ENCODE measurements around the gene UBE2D1. TPM values are rescaled to one million over a fixed set of nuclear protein-coding genes. Genes with fewer than 3 reads are reported as not detected.

The UBE2D1 gene
- total RNA-seq, 1 experiment from 2014 or later, result 2.3 TPM

DNA sequence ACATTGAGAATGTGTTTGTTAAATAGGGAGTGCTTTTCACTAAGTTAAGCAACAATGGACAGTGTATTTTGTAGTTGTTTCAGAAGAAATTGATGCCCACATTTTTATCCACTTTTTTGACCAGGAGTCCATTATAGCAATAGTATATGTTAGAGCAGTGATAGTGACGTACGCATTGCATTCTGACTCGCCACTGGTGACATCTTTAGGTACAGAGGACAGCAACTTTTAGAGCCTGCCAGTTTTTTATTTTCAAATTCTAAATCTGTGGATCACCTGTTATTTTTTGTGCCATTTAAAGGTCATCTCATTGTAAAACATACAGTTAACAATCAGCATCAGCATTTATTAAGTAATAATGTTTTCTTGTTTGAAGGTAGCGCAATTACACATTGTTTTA, 1.4 kb downstream of the UBE2D1 start:
- no peak for DNase-seq (ENCODE audit: low spot score)

GRCh38 chr10:58341422-58341821, 6.6 kb downstream of the UBE2D1 start:
- DNase-seq (ENCODE audit: low spot score), result no peak

- DNase-seq (ENCODE audit: low spot score), result no peak
Observed at GRCh38 chr10:58341947-58342346, 7.1 kb downstream of the UBE2D1 start.

- no peak for DNase-seq (ENCODE audit: low spot score)
Observed at GRCh38 chr10:58347967-58348366, 13.2 kb downstream of the UBE2D1 start.

GRCh38 chr10:58348571-58349033, 13.8 kb downstream of the UBE2D1 start:
- no peak for DNase-seq (ENCODE audit: low spot score)

DNA sequence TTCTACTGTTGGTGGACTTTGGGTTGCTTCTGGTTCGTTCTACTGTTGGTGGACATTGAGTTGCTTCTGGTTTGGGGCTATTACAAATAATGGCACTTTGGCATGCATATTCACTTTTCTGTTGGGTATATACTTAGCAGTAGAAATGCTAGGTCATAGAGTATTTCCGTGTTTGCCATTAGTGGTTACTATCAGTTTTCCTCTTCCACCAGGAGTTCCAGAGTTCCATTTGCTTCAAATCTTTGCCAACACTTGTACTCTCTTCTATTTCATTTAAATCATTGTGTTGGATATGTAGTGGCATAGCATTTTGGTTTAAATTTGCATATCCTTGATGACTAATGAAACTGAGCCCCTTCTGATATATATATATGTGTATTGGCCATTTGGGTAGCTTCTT, 15.2 kb downstream of the UBE2D1 start:
- no peak for DNase-seq (ENCODE audit: low spot score)

- no peak for DNase-seq (ENCODE audit: low spot score)
Observed at GRCh38 chr10:58350619-58351323, 16.0 kb downstream of the UBE2D1 start.

DNA sequence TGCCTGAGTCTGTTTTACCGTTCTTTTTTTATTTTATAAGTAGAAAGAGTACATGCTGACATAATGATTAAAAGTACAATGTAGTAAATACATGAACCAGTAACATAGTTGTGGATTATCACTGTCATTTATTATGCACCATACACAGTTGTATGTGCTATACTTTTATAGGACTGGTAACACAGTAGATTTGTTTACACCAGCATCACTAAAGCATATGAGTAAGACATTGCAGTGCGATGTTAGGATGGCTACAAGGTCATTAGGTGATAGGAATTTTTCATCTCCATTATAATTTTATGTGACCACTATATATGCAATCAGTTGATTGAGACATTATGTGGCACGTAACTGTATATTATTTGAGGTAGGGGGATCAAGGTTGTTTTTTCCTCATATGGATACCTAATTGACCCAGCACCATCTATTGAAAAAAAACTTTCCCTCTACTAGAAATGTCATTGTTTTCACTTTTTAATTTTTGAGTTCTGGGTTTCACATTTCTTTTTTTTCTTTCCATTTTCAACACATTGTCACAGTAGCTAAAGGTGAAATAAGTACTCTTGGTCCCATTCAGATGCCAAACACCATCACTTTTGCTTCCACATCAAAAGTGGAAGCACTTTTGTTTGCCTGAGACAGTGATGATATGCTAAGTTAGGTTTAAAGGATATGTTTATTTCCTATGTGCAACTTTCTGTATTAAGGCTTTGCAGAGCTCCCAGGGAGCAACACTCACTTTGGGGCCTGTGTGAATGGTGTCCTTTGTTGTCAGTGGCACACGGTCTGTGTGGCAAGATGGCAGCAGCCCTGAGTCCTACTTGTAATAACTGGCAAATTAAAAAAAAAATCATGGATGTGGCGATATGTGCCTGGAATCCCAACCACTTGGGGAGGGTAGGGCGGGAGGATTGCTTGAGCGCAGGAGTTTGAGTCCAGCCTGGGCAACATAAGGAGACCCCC, 17.1 kb downstream of the UBE2D1 start:
- DNase-seq (ENCODE audit: low spot score), result no peak

DNA sequence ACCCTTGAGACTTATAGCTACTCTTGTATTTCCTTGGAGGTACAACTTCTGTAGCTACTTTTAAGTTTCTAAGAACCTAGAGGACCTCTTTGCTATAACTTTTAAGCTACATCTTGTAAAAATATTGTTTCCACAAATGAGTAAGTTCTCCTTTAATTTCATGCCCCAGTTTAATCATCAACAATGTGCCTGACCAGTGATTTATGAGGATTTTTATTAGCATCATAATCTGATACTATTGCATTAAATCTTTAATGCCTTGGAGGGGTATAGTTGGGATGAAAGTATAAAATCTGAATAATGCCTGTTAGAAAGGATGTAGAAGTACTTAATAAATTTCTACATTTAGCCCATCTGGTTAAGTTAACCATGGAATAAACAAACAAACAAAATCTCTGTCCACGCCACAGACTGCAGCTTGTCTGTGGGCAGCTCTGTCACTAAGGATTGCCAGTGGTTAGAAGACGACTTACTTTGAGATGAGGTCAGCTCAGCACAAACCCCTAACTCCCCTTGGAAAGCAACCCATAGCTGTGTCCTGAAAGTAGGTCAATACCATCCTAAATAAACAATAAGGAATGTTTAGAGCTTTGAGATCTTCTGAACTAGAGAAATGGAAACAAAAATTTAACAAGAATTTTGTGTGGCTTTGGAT, 18.3 kb downstream of the UBE2D1 start:
- peak; percentile 7 for DNase-seq (ENCODE audit: low spot score)

DNA sequence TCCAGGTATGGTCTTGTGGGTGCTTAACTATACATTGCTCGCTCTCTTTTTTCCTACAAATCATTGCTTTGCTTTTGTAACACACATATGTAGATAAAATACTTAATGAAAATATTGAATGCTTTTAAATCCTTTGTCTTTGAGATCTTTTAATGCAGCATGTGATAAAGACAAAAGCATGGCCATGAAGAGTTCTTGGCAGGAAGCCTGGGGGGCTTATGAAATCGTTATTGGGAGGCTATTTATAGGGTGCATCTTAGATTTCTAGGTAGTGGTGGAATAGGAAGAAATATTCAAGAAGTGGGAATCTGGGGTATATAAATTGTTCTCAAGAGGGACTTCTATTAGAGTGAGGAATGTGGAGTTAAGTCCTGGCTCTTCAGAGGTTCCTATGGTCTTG, 21.9 kb downstream of the UBE2D1 start:
- no peak for DNase-seq (ENCODE audit: low spot score)

GRCh38 chr10:58358314-58358933, 23.6 kb downstream of the UBE2D1 start:
- DNase-seq (ENCODE audit: low spot score), result no peak

DNA sequence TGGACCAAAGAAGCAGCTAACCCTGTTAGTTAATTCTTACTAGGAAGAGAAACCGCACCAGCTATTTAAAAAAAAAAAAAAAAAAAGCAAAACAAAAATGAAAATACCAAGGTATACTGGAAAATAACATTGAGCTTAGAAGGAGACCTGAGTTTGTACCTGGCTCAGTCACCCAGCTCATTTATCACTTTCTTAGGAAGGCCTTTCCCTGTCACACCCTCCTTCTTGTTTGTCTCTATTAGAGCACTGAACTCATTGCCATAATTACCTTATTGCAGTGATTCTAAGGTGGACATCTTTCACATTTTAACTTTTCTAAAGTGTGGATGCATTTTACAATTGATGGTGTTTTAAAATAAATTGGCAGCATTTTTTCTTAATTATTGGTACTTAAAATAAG, 24.1 kb downstream of the UBE2D1 start:
- no peak for DNase-seq (ENCODE audit: low spot score)

- DNase-seq (ENCODE audit: low spot score), result no peak
Observed at GRCh38 chr10:58359541-58359940, 24.7 kb downstream of the UBE2D1 start.

DNA sequence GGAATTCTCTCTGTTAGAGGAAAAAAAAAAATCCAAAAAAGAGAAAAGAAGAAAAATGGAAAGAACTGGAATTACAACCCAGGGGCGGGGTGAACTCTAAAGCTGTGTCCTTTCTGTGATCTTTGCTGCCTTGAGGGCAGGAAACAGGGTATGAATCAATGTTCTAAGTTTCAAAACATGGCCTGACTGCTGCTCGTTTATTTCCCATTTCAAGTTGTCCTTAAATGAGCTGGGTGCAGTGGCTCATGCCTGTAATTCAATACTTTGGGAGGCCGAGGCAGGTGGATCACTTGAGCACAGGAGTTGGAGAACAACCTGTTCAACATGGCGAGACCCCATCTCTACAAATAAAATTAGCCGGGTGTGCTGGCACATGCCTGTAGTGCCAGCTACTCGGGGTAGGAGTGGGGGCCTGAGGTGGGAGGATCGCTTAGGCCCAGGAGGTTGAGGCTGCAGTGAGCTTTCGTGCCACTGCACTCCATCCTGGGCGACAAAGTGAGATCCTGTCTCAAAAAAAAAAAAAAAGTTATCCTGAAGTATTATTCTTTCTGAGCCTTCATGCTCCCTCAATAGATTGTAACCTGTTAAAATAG, 25.7 kb downstream of the UBE2D1 start:
- DNase-seq (ENCODE audit: low spot score), result no peak

GRCh38 chr10:58361353-58361752, 26.5 kb downstream of the UBE2D1 start:
- DNase-seq (ENCODE audit: low spot score), result no peak

DNA sequence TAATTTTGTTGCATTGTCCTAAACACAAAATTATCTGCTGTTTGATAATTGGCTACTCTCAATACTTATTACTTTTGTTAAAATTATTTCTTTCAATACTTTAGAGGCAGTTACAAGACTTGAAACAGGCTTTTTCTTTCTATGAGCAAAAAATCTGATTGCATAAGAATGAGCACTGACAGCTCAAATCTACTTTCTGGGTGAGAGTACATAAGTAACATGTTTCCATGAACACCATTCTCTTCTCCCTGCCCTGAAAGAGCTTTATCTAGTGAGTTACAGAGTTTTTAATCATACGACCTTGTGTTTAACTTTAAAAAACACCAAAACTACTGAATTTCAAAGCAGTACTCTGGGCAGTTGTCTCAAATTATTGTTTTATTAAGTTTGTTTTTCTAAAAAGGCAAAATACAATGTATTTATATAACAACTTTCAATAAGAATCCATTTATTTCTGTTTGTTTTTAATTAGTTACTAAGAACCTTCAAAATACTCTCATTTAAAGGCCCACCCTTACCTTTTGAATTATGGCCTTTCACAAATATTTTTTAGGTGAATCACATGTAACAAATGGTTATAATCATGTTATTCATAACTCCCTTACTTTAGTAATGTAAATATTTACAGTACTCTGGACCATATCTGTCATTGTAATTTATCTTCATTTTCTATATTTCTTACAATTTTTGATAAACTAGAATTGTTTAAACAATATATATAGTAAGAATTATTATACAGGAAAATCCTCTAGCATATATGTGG, 27.4 kb downstream of the UBE2D1 start:
- DNase-seq (ENCODE audit: low spot score), result no peak

DNA sequence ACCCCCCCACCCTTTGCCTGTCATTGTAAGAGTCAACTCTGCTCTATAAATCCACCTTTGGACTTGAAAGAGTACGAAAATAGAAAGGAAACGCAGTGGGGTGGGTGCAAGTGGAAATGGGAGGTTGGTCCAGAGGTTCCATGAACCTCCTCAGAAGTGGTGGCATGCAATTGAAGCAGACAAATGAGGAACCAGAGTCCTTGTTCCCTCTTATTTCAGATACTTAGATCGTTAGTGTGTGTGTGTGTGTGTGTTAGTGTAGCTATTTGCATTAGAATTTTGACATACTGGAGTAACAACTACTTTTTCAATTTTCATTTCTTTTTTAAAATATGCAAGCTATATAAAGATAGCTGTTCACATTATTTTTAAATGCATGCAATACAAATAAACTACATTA, 32.3 kb downstream of the UBE2D1 start:
- DNase-seq (ENCODE audit: low spot score), result no peak

DNA sequence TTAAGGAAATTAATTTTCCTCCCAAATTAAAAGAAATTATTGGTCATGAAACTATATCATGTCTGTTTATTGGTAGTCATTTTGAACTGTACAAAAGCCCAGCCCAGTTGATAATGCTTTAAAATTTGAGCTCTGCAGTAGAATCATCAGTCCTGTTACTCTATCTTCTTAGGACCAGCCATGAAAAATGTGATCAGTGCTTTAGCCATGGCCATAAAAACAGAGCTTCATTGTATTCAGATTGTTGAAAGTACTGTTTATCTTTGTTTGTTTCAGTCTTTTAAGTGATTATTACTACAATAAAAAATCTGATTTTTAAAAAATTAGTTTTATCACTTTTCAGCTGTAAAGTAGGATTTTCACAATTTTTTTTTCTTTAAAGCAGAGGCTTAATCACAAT, 36.7 kb downstream of the UBE2D1 start:
- DNase-seq (ENCODE audit: low spot score), result no peak

DNA sequence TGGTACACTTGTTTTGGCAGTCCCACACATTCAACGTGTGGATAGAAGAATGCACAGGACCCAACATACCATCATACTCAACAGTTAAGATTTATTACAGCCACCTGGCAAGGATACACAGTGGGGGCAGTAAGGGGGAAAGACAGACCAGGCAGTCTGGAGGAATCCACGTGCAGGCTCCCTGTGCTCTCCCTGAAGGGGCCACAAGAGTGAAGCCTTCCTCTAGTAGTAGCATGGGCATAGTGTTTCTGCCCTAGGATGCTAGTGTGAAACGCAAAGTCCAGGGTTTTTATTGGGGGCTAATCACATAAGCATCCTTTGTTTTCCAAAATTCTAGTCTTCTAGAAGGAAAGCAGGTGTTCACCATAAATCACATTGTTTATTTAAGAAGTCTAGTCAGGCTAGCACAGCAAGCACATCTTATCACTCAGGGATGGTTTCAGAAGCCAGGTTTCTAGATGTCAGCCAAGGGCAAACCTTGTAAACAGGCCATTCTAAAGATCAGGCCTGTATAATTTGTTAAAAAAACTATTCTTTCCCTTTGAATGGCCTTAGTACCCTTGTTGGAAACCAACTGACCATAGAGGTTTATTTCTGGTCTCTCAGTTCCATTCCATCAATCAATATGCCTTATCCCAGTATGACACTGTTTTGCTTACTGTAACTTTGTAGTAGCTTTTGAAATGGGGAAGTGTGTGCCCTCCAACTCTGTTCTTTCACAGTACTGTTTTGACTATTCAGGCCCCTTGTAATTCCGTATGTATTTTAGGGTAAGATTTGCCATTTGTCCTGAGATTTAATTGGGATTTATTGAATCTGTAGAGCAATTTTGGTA, 38.0 kb downstream of the UBE2D1 start:
- no peak for DNase-seq (ENCODE audit: low spot score)

DNA sequence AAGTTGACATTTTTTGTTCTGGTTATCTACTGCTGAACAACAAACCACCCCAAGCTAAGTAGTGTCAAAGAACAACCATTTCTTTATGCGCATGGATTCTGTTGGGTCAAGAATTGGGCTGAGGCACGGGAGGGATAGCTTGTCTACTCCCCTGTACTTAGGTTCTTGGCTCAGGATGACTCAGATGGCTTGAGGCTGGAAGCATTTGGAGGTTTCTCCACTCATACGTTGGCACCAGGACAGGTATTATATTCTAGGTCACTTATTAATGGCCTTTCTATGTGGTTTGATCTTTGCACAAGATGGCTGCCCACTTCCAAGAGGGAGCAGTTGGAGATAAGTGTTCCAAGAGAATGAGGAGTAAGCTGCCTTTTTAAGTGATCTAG, 38.6 kb downstream of the UBE2D1 start:
- DNase-seq (ENCODE audit: low spot score), result no peak

Data from HT-29 (cell line).